Measurements from ENCODE around the gene CCDC136. TPM values are rescaled to one million over a fixed set of nuclear protein-coding genes. Genes with fewer than 3 reads are reported as not detected.

CCDC136 gene
- total and polyA plus RNA-seq, 2 donors (not counting 1 experiment from before 2014, with no cell fraction given), result 8.3 to 12.1 TPM

DNA sequence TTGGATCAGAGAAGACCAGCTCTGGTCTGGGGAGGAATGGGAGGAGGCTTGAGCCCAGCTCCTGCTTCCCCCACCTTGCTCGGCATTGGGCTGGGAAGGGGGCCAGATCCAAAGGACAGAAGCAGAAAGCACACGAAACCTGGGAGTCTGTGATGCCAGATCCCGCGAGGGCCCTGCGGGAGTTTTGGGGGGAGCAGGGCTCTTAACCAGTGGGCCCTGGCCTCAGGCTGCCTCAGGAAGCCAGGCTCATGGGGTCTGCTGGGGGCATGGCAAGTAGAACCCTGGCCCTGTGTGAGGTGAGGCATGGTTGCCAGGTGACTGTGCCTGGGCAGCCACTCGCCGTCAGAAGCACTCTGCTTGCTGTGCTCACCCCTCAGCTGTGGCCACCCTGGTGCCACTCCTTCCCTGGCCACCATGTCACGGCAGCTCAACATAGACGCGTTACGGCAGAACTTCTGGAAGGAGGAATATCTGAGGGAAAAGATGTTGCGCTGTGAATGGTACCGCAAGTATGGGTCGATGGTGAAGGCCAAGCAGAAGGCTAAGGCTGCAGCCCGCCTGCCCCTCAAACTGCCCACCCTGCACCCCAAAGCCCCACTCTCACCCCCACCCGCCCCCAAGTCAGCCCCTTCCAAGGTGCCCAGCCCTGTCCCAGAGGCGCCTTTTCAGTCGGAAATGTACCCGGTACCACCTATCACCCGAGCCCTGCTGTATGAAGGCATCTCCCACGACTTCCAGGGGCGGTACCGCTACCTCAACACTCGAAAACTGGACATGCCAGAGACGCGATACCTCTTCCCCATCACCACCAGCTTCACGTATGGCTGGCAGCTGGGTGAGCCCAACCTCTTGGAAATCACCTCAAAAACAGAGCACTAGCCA is 74.5 kb downstream of the CCDC136 start:
- Histone ChIP-seq H3K36me3 (ENCODE audit: control insufficient read depth, insufficient read depth, low read length) (peaks cover 5% of the 10 kb centered on the region), H3K4me1 (ENCODE audit: control insufficient read depth, extremely low read depth, insufficient read depth, low read length) (peaks cover 4% of the 10 kb centered on the region), H3K4me3 (replicated peaks in 1 of 4; ENCODE audit: control extremely low read depth in 1 of 4, insufficient read depth in 1 of 4, low read depth in 3 of 4, low read length in 4 of 4) (no peak overlapping the region), H3K9me3 (ENCODE audit: control insufficient read depth, insufficient read depth, low read depth, low read length) (no peaks in the 10 kb centered on the region), H3K27ac (ENCODE audit: insufficient read depth, low read length) (no peak overlapping the region), H3K4me2 (ENCODE audit: extremely low read depth, insufficient read depth, low read length) (no peak overlapping the region), H3K27me3 (ENCODE audit: control insufficient read depth, insufficient read depth, low read length) (no peaks in the 10 kb centered on the region), H2AFZ (ENCODE audit: low read length) (no peak overlapping the region), H4K20me1 (ENCODE audit: control insufficient read depth, extremely low read depth, insufficient read depth, low read length) (no peaks in the 10 kb centered on the region), H3K9ac (ENCODE audit: insufficient read depth, low read length) (no peak overlapping the region), H3K79me2 (ENCODE audit: control insufficient read depth, insufficient read depth, low read length) (peaks cover 12% of the 10 kb centered on the region)
- DNase-seq (ENCODE audit: low read depth in 2 of 2), result no peak
- no peak for TF ChIP-seq EZH2 (IDR thresholded peaks at IDR 0.05; ENCODE audit: low read length, missing control alignments)
- TF ChIP-seq, protein P1, sequence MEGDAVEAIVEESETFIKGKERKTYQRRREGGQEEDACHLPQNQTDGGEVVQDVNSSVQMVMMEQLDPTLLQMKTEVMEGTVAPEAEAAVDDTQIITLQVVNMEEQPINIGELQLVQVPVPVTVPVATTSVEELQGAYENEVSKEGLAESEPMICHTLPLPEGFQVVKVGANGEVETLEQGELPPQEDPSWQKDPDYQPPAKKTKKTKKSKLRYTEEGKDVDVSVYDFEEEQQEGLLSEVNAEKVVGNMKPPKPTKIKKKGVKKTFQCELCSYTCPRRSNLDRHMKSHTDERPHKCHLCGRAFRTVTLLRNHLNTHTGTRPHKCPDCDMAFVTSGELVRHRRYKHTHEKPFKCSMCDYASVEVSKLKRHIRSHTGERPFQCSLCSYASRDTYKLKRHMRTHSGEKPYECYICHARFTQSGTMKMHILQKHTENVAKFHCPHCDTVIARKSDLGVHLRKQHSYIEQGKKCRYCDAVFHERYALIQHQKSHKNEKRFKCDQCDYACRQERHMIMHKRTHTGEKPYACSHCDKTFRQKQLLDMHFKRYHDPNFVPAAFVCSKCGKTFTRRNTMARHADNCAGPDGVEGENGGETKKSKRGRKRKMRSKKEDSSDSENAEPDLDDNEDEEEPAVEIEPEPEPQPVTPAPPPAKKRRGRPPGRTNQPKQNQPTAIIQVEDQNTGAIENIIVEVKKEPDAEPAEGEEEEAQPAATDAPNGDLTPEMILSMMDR (conservative IDR thresholded peaks at IDR 0.05 in 1 of 2, IDR thresholded peaks at IDR 0.05 in 1 of 2; ENCODE audit: low read depth in 1 of 2, low read length in 2 of 2), result no peak

DNA sequence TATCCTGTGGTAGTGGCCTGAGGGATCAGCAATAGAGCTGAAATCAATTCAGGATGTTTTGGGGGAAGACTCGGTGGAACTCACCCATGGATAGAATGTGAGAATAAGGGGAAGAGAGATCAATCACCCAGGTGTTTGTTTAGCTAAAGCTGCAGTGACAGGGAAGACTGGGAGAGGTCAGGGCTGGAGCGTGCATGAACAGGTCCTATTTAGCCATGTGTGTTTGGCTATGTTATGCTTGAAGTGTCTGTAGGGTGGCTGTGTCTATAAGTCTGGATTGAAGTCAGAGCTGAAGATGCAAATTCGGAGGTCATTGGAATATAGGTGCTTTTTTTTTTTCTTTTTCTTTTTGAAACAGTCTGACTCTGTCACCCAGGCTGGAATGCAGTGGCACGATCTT is 75.5 kb downstream of the CCDC136 start:
- H4K20me1 ChIP-seq (ENCODE audit: control insufficient read depth, extremely low read depth, insufficient read depth, low read length), result no peaks in the 10 kb centered on the region
- H3K27ac ChIP-seq (ENCODE audit: insufficient read depth, low read length), result no peak overlapping the region
- TF ChIP-seq, protein P1 (conservative IDR thresholded peaks at IDR 0.05 in 1 of 2, IDR thresholded peaks at IDR 0.05 in 1 of 2; ENCODE audit: low read depth in 1 of 2, low read length in 2 of 2), result no peak
- TF ChIP-seq EZH2 (IDR thresholded peaks at IDR 0.05; ENCODE audit: low read length, missing control alignments), result no peak
- no peak overlapping the region for H3K4me2 ChIP-seq (ENCODE audit: extremely low read depth, insufficient read depth, low read length)
- peaks cover 2% of the 10 kb centered on the region for H3K4me1 ChIP-seq (ENCODE audit: control insufficient read depth, extremely low read depth, insufficient read depth, low read length)
- H3K79me2 ChIP-seq (ENCODE audit: control insufficient read depth, insufficient read depth, low read length), result peaks cover 12% of the 10 kb centered on the region
- peaks cover 5% of the 10 kb centered on the region for H3K36me3 ChIP-seq (ENCODE audit: control insufficient read depth, insufficient read depth, low read length)
- no peaks in the 10 kb centered on the region for H3K9me3 ChIP-seq (ENCODE audit: control insufficient read depth, insufficient read depth, low read depth, low read length)
- H3K27me3 ChIP-seq (ENCODE audit: control insufficient read depth, insufficient read depth, low read length), result no peaks in the 10 kb centered on the region
- DNase-seq (ENCODE audit: low read depth in 2 of 2), result no peak
- H3K9ac ChIP-seq (ENCODE audit: insufficient read depth, low read length), result no peak overlapping the region
- no peak overlapping the region for H2AFZ ChIP-seq (ENCODE audit: low read length)
- no peak overlapping the region for H3K4me3 ChIP-seq (replicated peaks in 1 of 4; ENCODE audit: control extremely low read depth in 1 of 4, insufficient read depth in 1 of 4, low read depth in 3 of 4, low read length in 4 of 4)

DNA sequence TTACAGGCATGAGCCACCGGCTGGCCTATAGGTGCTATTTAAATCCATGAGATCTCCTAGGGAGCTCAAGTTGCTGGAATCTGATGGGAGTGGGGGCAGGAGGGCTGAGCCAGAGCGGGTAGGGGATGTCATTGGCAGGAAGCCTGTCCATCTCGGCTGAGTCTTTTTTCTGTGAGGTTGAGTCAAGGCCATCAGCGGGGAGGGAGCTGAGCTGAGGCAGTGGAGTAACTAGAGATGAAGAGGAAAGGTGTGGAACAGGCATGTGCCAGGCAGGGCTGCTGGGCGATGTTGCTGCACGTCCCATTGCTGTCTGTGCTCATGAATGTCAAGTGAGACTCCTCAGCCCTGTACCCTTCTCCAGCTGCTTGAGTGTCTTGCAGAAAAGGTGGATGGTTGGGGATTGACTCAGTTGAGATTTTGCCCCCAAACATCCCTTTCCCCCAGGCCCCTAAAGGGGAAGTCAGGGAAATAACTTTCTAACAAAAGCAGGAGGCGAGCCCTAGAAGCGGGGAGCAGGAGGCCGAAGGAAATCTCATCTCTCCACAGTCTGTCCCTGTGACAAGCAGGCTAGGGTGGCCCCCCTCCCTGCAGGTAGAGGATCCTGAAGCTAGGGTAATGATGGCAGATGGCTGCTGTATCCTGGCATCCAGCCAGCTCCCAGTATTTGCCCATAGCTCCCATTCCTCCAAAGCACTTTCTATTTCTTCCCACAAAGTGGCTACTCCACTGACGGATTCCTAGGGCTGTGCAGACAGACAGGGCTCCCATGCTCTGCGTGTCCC is 76.3 kb downstream of the CCDC136 start:
- TF ChIP-seq, protein P1 (conservative IDR thresholded peaks at IDR 0.05 in 1 of 2, IDR thresholded peaks at IDR 0.05 in 1 of 2; ENCODE audit: low read depth in 1 of 2, low read length in 2 of 2), result no peak
- TF ChIP-seq EZH2 (IDR thresholded peaks at IDR 0.05; ENCODE audit: low read length, missing control alignments), result no peak
- Histone ChIP-seq H3K4me1 (ENCODE audit: control insufficient read depth, extremely low read depth, insufficient read depth, low read length) (no peaks in the 10 kb centered on the region), H3K4me3 (replicated peaks in 1 of 4; ENCODE audit: control extremely low read depth in 1 of 4, insufficient read depth in 1 of 4, low read depth in 3 of 4, low read length in 4 of 4) (no peak overlapping the region), H3K27ac (ENCODE audit: insufficient read depth, low read length) (no peak overlapping the region), H3K9me3 (ENCODE audit: control insufficient read depth, insufficient read depth, low read depth, low read length) (no peaks in the 10 kb centered on the region), H3K9ac (ENCODE audit: insufficient read depth, low read length) (no peak overlapping the region), H3K36me3 (ENCODE audit: control insufficient read depth, insufficient read depth, low read length) (peaks cover 5% of the 10 kb centered on the region), H3K79me2 (ENCODE audit: control insufficient read depth, insufficient read depth, low read length) (peaks cover 8% of the 10 kb centered on the region), H3K4me2 (ENCODE audit: extremely low read depth, insufficient read depth, low read length) (no peak overlapping the region), H4K20me1 (ENCODE audit: control insufficient read depth, extremely low read depth, insufficient read depth, low read length) (no peaks in the 10 kb centered on the region), H3K27me3 (ENCODE audit: control insufficient read depth, insufficient read depth, low read length) (no peaks in the 10 kb centered on the region), H2AFZ (ENCODE audit: low read length) (no peak overlapping the region)
- DNase-seq (ENCODE audit: low read depth in 2 of 2), result peak in 1 of 2 donors; percentile 42
